ENCODE data around the gene ABCA3. TPM values are rescaled to one million over a fixed set of nuclear protein-coding genes. Genes with fewer than 3 reads are reported as not detected.

The ABCA3 gene
- total RNA-seq, 2 experiments from 2014 or later, result 7.0 to 7.7 TPM

DNA sequence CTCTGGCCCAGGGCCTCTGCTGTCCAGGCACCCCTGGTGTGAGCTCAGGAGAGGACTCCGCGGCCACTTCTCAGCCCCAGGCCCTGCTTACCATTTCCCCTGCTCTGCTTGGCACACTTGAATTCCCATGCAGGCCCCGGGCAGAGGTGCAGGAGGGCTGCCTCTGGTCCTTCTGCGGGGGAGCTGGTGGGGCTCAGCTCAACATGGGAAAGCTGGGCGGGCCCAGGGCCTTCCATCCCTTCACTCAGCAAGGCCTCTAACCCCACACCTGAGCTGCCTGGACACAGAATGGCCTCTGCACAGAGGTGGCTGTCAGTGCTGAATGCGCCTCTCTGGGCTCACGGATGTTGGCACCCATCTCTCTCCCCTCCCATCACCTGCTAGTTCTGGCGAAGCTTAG, 60.1 kb downstream of the ABCA3 start:
- no peak overlapping the region for H3K4me3 Mint-ChIP-seq
- no peaks in the 10 kb centered on the region for H3K27me3 Mint-ChIP-seq
- H3K4me1 Mint-ChIP-seq (ENCODE audit: low read depth), result no peaks in the 10 kb centered on the region
- intact Hi-C loops (cut with DNase I, micrococcal nuclease), result no loop called here
- ATAC-seq (ENCODE audit: poor library complexity) (no peak), DNase-seq (no peak)
- H3K4me1 ChIP-seq (ENCODE audit: insufficient read depth, low read length), result no peaks in the 10 kb centered on the region
- no peak overlapping the region for H3K27ac Mint-ChIP-seq
- H3K27ac ChIP-seq (ENCODE audit: low read depth in 1 of 2, low read length in 2 of 2), result no peak overlapping the region
- no peaks in the 10 kb centered on the region for H3K9me3 ChIP-seq (ENCODE audit: control insufficient read depth in 1 of 2, insufficient read depth in 1 of 2, low read length in 2 of 2)
- ChIA-PET CTCF (no interaction called here), POLR2A (no interaction called here)
- H3K9me3 Mint-ChIP-seq, result no peaks in the 10 kb centered on the region
- H3K4me3 ChIP-seq (ENCODE audit: low read length), result no peak overlapping the region
- TF ChIP-seq, protein P1, sequence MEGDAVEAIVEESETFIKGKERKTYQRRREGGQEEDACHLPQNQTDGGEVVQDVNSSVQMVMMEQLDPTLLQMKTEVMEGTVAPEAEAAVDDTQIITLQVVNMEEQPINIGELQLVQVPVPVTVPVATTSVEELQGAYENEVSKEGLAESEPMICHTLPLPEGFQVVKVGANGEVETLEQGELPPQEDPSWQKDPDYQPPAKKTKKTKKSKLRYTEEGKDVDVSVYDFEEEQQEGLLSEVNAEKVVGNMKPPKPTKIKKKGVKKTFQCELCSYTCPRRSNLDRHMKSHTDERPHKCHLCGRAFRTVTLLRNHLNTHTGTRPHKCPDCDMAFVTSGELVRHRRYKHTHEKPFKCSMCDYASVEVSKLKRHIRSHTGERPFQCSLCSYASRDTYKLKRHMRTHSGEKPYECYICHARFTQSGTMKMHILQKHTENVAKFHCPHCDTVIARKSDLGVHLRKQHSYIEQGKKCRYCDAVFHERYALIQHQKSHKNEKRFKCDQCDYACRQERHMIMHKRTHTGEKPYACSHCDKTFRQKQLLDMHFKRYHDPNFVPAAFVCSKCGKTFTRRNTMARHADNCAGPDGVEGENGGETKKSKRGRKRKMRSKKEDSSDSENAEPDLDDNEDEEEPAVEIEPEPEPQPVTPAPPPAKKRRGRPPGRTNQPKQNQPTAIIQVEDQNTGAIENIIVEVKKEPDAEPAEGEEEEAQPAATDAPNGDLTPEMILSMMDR (IDR thresholded peaks at IDR 0.05), result no peak
- peaks cover 5% of the 10 kb centered on the region for H3K36me3 Mint-ChIP-seq (ENCODE audit: low read depth)
- no peaks in the 10 kb centered on the region for H3K36me3 ChIP-seq (ENCODE audit: insufficient read depth, low read length)
- H3K27me3 ChIP-seq (ENCODE audit: control insufficient read depth in 1 of 2, insufficient read depth in 2 of 2, low read length in 2 of 2), result no peaks in the 10 kb centered on the region

DNA sequence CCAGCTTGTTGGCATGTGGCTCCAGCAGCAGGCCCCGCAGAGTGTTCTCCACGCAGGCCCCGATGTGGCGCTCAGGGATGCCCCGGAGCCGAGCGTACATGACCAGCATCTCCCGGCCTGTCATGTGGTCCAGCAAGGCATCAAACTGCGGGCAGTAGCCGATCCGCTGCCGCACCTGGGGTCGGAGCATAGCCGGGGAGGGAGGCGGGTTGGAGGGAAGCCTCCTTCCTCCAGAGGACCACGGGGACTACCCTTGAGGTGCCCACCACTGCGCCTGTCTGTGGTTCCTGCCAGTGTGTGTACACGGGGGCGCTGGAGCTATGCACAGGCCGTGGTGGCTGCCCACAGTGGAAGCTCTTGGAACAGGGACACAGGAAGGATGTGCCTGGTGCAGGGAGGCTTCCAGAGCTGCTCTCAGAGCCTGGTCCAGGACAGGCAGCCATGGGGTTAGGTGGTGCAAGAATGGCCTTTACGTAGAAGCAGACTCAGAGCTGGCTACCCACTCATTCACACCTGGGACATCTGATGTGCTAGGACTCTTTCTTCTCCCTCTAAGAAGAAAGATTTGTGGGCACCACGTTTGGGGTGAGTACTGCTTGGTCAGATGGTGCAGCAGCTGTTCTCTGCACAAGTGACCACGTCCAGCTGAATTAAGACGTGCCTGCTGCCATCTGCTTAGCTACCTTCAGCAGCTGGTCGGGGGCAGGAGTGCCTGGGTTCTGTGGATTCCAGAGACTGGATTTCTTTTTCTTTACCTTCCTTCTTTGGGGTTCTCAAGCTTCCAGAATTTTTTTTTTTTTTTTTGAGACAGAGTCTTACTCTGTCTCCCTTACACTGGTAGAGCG, 61.4 kb downstream of the ABCA3 start:
- H3K27ac ChIP-seq (ENCODE audit: low read depth in 1 of 2, low read length in 2 of 2), result no peak overlapping the region
- Mint-ChIP-seq H3K9me3 (no peaks in the 10 kb centered on the region), H3K36me3 (ENCODE audit: low read depth) (peaks cover 5% of the 10 kb centered on the region), H3K4me1 (ENCODE audit: low read depth) (no peaks in the 10 kb centered on the region), H3K4me3 (no peak overlapping the region), H3K27ac (no peak overlapping the region), H3K27me3 (no peaks in the 10 kb centered on the region)
- no peak for DNase-seq
- CTCF ChIA-PET, result no interaction called here
- no peaks in the 10 kb centered on the region for H3K4me1 ChIP-seq (ENCODE audit: insufficient read depth, low read length)
- intact Hi-C loops (cut with DNase I, micrococcal nuclease), result no loop called here
- no peaks in the 10 kb centered on the region for H3K9me3 ChIP-seq (ENCODE audit: control insufficient read depth in 1 of 2, insufficient read depth in 1 of 2, low read length in 2 of 2)
- TF ChIP-seq, protein P1 (IDR thresholded peaks at IDR 0.05), result no peak
- no peak for ATAC-seq (ENCODE audit: poor library complexity)
- POLR2A ChIA-PET, result no interaction called here
- H3K36me3 ChIP-seq (ENCODE audit: insufficient read depth, low read length), result no peaks in the 10 kb centered on the region
- H3K27me3 ChIP-seq (ENCODE audit: control insufficient read depth in 1 of 2, insufficient read depth in 2 of 2, low read length in 2 of 2), result no peaks in the 10 kb centered on the region
- no peak overlapping the region for H3K4me3 ChIP-seq (ENCODE audit: low read length)

DNA sequence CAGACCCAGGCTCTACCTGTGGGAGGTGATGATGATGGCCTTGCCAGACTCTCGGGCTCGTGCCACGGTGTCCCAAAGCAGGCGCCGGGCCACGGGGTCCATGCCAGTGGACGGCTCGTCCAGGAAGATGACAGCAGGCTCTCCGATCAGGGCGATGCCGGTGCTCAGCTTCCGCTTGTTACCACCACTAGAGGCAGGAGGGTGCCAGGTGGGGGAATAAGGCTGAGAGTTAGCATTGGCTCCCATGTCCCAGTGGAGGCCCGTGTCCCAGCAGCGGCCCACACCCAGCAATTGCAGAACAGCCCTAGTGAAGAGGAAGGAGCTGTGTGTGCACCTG, 62.3 kb downstream of the ABCA3 start:
- Histone ChIP-seq H3K9me3 (ENCODE audit: control insufficient read depth in 1 of 2, insufficient read depth in 1 of 2, low read length in 2 of 2) (no peaks in the 10 kb centered on the region), H3K27me3 (ENCODE audit: control insufficient read depth in 1 of 2, insufficient read depth in 2 of 2, low read length in 2 of 2) (no peaks in the 10 kb centered on the region), H3K27ac (ENCODE audit: low read depth in 1 of 2, low read length in 2 of 2) (no peak overlapping the region), H3K4me3 (ENCODE audit: low read length) (no peak overlapping the region), H3K4me1 (ENCODE audit: insufficient read depth, low read length) (no peaks in the 10 kb centered on the region), H3K36me3 (ENCODE audit: insufficient read depth, low read length) (no peaks in the 10 kb centered on the region)
- TF ChIP-seq, protein P1 (IDR thresholded peaks at IDR 0.05), result no peak
- Mint-ChIP-seq H3K9me3 (no peaks in the 10 kb centered on the region), H3K27me3 (no peaks in the 10 kb centered on the region), H3K36me3 (ENCODE audit: low read depth) (no peaks in the 10 kb centered on the region), H3K4me1 (ENCODE audit: low read depth) (no peaks in the 10 kb centered on the region), H3K4me3 (no peak overlapping the region), H3K27ac (no peak overlapping the region)
- DNase-seq, result no peak
- POLR2A ChIA-PET, result no interaction called here
- intact Hi-C loops (cut with DNase I, micrococcal nuclease), result no loop called here
- ATAC-seq (ENCODE audit: poor library complexity), result no peak
- CTCF ChIA-PET, result no interaction called here
